ENCODE data around the gene PSMC6. TPM values are rescaled to one million over a fixed set of nuclear protein-coding genes. Genes with fewer than 3 reads are reported as not detected.
A peak's percentile ranks its signal among the peaks of the same experiment; 100 is the strongest.

Gene PSMC6
- total and polyA plus RNA-seq, 2 of the 13 experiments (the other 11 are each of a cell fraction or from before 2014, with no cell fraction given) = 90.0 to 210 TPM

- TF ChIP-seq ZNF574 (CRISPR knock-in tag; IDR thresholded peaks at IDR 0.05) = no peak; the same call in 1 of the 2 replicates
- 0 out of 2 replicates have a peak, but pooled peaks have one; percentile 37 for TF ChIP-seq ZMYM4 (CRISPR knock-in tag; IDR thresholded peaks at IDR 0.05)
- no peak for TF ChIP-seq ISL2 (CRISPR knock-in tag; IDR thresholded peaks at IDR 0.05)
- no peak for TF ChIP-seq ZNF430 (CRISPR knock-in tag; IDR thresholded peaks at IDR 0.05)
- TF ChIP-seq PPARG (CRISPR knock-in tag; conservative IDR thresholded peaks at IDR 0.05) = no peak
- TF ChIP-seq FOXP4 (CRISPR knock-in tag; IDR thresholded peaks at IDR 0.05) = no peak
- no peak for TF ChIP-seq ZNF101 (CRISPR knock-in tag; IDR thresholded peaks at IDR 0.05; ENCODE audit: borderline replicate concordance, low read depth)
- TF ChIP-seq ZNF598 (CRISPR knock-in tag; IDR thresholded peaks at IDR 0.05; ENCODE audit: borderline replicate concordance) = peak; percentile 90
- TF ChIP-seq ZNF3 (CRISPR knock-in tag; IDR thresholded peaks at IDR 0.05) = no peak
- TF ChIP-seq XRCC5 (optimal IDR thresholded peaks at IDR 0.05; ENCODE audit: low read length) = no peak
- TF ChIP-seq ZNF276 (CRISPR knock-in tag; IDR thresholded peaks at IDR 0.05; ENCODE audit: low read depth) = no peak
- TF ChIP-seq MBD4 (IDR thresholded peaks at IDR 0.05; ENCODE audit: borderline replicate concordance, low read length) = no peak
- no peak for TF ChIP-seq TRIM24 (CRISPR knock-in tag; IDR thresholded peaks at IDR 0.05)
- peak; percentile 42 for TF ChIP-seq ZNF501 (CRISPR knock-in tag; IDR thresholded peaks at IDR 0.05)
- no peak for TF ChIP-seq ZNF556 (CRISPR knock-in tag; IDR thresholded peaks at IDR 0.05; ENCODE audit: borderline replicate concordance)
- TF ChIP-seq CC2D1A (CRISPR knock-in tag; IDR thresholded peaks at IDR 0.05) = no peak
- no peak; the same call in 1 of the 2 replicates for TF ChIP-seq HOXA9 (CRISPR knock-in tag; IDR thresholded peaks at IDR 0.05; ENCODE audit: borderline replicate concordance)
- TF ChIP-seq ZNF180 (CRISPR knock-in tag; IDR thresholded peaks at IDR 0.05; ENCODE audit: borderline replicate concordance, low read depth) = no peak
- TF ChIP-seq HNRNPK (IDR thresholded peaks at IDR 0.05; ENCODE audit: low read depth, low read length, poor library complexity, severe bottlenecking) = no peak
- peak; percentile 37; the same call in 1 of the 2 replicates for TF ChIP-seq GLI4 (CRISPR knock-in tag; IDR thresholded peaks at IDR 0.05; ENCODE audit: borderline replicate concordance)
- no peak for TF ChIP-seq TFAP4 (IDR thresholded peaks at IDR 0.05; ENCODE audit: borderline replicate concordance, low read depth)
- no peak for TF ChIP-seq PRPF4 (IDR thresholded peaks at IDR 0.05; ENCODE audit: low read depth, low read length, poor library complexity, severe bottlenecking)
- TF ChIP-seq ZNF629 (CRISPR knock-in tag; conservative IDR thresholded peaks at IDR 0.05) = no peak
These were observed 12.1 kb upstream of the PSMC6 start (continued) for GRCh38 chr14:52694761-52695480.

Measured in HepG2 (cell line).